Lower lobe of right lung (tissue), 2 donors: ENCODE data around the gene ST7. TPM values are rescaled to one million over a fixed set of nuclear protein-coding genes. Genes with fewer than 3 reads are reported as not detected.

ENCODE experiments used
- ATAC-seq, 2 donors: fragments of 200-7000 bp; cut with Tn5 transposase; one replicate each; pipeline ENCODE4 v1.9.1; 2020 to 2022; ENCODE audit warnings: mild to moderate bottlenecking in 2 of 2, moderate library complexity in 2 of 2
- DNase-seq: peaks from one replicate; pipeline ENCODE4 v3.0.0-alpha.2; 2020
- H3K27ac ChIP-seq: fragments of 200-600 bp; one replicate; pipeline ENCODE4 v1.8.0; 2022
- H3K27me3 ChIP-seq: fragments of 200-600 bp; one replicate; pipeline ENCODE4 v1.8.0; 2022; ENCODE audit warnings: low read depth
- H3K36me3 ChIP-seq: fragments of 200-600 bp; one replicate; pipeline ENCODE4 v1.8.0; 2022; ENCODE audit warnings: mild to moderate bottlenecking
- H3K4me1 ChIP-seq: fragments of 200-600 bp; one replicate; pipeline ENCODE4 v1.8.0; 2022
- H3K4me3 ChIP-seq: fragments of 200-600 bp; one replicate; pipeline ENCODE4 v1.8.0; 2022; ENCODE audit warnings: mild to moderate bottlenecking
- H3K9me3 ChIP-seq: fragments of 200-600 bp; one replicate; pipeline ENCODE4 v1.8.0; 2022
- intact Hi-C: fragments of 100-400 bp; cut with DNase I; formaldehyde crosslinking; loops from one replicate; pipeline ENCODE4 v1.11.0; 2022
- total RNA-seq: library from RNA; stranded (reverse); fragmentation: NEBNext Ultra II Directional; extraction: Animal tissue kit (Norgen Biotek cat#: 25700); gene quantifications from one replicate; pipeline ENCODE4 v1.2.1, GENCODE V29; 2021
- TF ChIP-seq, protein P1 (sequence below): fragments of 200-600 bp; IDR thresholded peaks from one replicate; pipeline ENCODE4 v1.8.0; 2022; ENCODE audit warnings: antibody characterized with exemption, mild to moderate bottlenecking
- donor health status: DM: no; HTN: yes; CAD: no; lungs with severe emphysema.

Gene ST7
- total RNA-seq, 1 donor from 2014 or later = 51.1 TPM

DNA sequence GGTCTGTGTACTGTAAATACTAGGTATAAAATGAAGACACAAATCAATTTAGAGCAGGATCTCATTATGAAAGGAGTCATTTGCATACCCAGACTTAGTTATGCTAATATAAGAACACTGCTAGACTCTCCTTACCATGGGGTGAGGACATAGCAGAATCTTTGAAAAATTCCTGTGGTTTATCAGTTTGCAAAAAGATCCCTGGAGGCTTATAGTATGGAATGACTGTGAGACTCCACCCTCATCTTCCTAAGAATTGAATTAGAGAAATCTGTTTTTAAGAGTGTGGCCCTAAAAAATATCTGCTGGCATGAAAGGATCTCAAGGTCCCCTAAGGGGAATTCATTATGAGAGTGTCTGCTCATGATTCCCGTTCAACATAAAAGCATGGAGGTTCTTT, 306.3 kb downstream of the ST7 start:
- ATAC-seq = no peak
- intact Hi-C loops = no loop called here
- H3K27ac ChIP-seq = no peak overlapping the region
- H3K9me3 ChIP-seq = no peaks in the 10 kb centered on the region
- H3K36me3 ChIP-seq = no peaks in the 10 kb centered on the region
- no peak for DNase-seq
- no peaks in the 10 kb centered on the region for H3K27me3 ChIP-seq
- no peak overlapping the region for H3K4me3 ChIP-seq
- TF ChIP-seq, protein P1, sequence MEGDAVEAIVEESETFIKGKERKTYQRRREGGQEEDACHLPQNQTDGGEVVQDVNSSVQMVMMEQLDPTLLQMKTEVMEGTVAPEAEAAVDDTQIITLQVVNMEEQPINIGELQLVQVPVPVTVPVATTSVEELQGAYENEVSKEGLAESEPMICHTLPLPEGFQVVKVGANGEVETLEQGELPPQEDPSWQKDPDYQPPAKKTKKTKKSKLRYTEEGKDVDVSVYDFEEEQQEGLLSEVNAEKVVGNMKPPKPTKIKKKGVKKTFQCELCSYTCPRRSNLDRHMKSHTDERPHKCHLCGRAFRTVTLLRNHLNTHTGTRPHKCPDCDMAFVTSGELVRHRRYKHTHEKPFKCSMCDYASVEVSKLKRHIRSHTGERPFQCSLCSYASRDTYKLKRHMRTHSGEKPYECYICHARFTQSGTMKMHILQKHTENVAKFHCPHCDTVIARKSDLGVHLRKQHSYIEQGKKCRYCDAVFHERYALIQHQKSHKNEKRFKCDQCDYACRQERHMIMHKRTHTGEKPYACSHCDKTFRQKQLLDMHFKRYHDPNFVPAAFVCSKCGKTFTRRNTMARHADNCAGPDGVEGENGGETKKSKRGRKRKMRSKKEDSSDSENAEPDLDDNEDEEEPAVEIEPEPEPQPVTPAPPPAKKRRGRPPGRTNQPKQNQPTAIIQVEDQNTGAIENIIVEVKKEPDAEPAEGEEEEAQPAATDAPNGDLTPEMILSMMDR = no peak
- H3K4me1 ChIP-seq = no peaks in the 10 kb centered on the region

- Histone ChIP-seq H3K4me3 (no peak overlapping the region), H3K27ac (no peak overlapping the region), H3K27me3 (no peaks in the 10 kb centered on the region), H3K36me3 (no peaks in the 10 kb centered on the region), H3K4me1 (no peaks in the 10 kb centered on the region), H3K9me3 (no peaks in the 10 kb centered on the region)
- ATAC-seq (no peak), DNase-seq (no peak)
- intact Hi-C loops = no loop called here
- TF ChIP-seq, protein P1 = no peak
Observed at GRCh38 chr7:117262546-117262945, 309.2 kb downstream of the ST7 start.

DNA sequence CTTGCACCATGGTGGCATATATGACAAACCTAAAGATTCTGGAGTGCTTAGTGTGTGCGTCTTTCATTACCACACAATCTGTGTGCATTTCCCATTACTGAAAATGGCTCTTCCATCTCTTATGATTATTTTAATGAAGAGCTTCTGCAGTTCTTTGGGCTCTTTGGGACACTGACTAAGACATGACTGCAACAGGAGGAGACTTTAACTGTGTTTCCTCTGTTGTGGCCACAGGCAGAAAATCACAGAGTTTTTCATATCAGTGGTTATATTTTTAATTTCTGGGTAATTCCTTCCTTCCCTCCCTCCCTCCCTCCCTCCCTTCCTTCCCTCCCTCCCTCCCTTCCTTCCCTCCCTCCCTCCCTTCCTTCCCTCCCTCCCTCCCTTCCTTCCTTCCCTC, 311.4 kb downstream of the ST7 start:
- DNase-seq = no peak
- no peak for ATAC-seq
- no peaks in the 10 kb centered on the region for H3K36me3 ChIP-seq
- no peak overlapping the region for H3K27ac ChIP-seq
- intact Hi-C loops = no loop called here
- no peak overlapping the region for H3K4me3 ChIP-seq
- TF ChIP-seq, protein P1 = no peak
- no peaks in the 10 kb centered on the region for H3K27me3 ChIP-seq
- no peaks in the 10 kb centered on the region for H3K4me1 ChIP-seq
- no peaks in the 10 kb centered on the region for H3K9me3 ChIP-seq

- Histone ChIP-seq H3K27me3 (no peaks in the 10 kb centered on the region), H3K4me3 (no peak overlapping the region), H3K27ac (no peak overlapping the region), H3K4me1 (no peaks in the 10 kb centered on the region), H3K9me3 (no peaks in the 10 kb centered on the region), H3K36me3 (no peaks in the 10 kb centered on the region)
- DNase-seq (no peak), ATAC-seq (peak; percentile 25 to 71)
- intact Hi-C loops = no loop called here
- TF ChIP-seq, protein P1 = no peak
Observed at GRCh38 chr7:117269417-117269816, 316.1 kb downstream of the ST7 start.

DNA sequence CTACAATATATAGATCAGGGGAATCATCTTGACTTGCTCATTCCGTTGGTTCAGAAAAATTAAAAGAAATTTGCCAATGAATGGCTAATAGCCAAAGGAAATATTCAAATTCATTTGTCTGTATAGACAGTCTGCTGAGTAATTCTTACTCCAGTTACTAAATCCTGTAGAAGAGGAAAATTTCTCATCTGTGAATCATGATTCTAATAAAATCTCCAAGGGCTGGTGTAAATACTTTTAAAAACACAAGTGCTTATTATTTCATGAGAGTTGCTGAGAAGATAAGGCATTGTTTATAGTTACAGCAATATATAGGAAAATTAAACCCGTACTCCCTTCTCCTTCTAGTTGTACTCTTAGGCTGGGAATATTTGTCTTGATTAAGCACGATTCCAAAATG, 316.6 kb downstream of the ST7 start:
- no peaks in the 10 kb centered on the region for H3K27me3 ChIP-seq
- H3K4me3 ChIP-seq = no peak overlapping the region
- DNase-seq (no peak), ATAC-seq (peak; percentile 11 to 55)
- intact Hi-C loops = no loop called here
- H3K9me3 ChIP-seq = no peaks in the 10 kb centered on the region
- TF ChIP-seq, protein P1 = no peak
- no peaks in the 10 kb centered on the region for H3K4me1 ChIP-seq
- H3K36me3 ChIP-seq = no peaks in the 10 kb centered on the region
- no peak overlapping the region for H3K27ac ChIP-seq

DNA sequence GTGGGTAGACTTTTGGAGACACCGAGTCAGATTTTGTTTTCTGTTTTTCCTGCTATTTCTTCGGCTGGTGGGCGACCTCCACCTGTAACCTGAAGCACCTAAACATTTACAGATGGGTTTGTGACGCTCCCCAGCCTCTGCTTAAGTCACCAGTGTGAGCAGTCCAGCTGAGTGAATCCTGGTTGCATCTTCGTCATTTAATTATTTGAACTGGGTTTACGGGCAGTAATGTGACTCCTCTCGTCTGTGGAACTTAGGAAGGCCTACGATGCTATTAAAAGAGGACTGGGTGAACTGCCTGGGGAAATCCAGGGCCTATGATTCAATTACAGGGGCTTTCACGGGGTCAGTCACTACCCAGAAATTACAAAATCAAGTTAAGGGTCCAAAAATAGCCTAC, 317.1 kb downstream of the ST7 start:
- Histone ChIP-seq H3K4me1 (no peaks in the 10 kb centered on the region), H3K27ac (no peak overlapping the region), H3K4me3 (no peak overlapping the region), H3K27me3 (no peaks in the 10 kb centered on the region), H3K9me3 (no peaks in the 10 kb centered on the region), H3K36me3 (no peaks in the 10 kb centered on the region)
- DNase-seq (no peak), ATAC-seq (no peak)
- intact Hi-C loops = no loop called here
- TF ChIP-seq, protein P1 = no peak
